ENCODE data around the gene FAM168A. TPM values are rescaled to one million over a fixed set of nuclear protein-coding genes. Genes with fewer than 3 reads are reported as not detected.

The FAM168A gene
- total and polyA plus RNA-seq, 9 of the 15 experiments (the other 6 are each of a cell fraction or from before 2014, with no cell fraction given): 0.44 to 7.2 (median 2.9) TPM

GRCh38 chr11:73384531-73384871 lies 213.4 kb downstream of the FAM168A start (continued):
- TF ChIP-seq HOMEZ (CRISPR knock-in tag; IDR thresholded peaks at IDR 0.05) (no peak), CBFB (CRISPR knock-in tag; IDR thresholded peaks at IDR 0.05) (no peak)

DNA sequence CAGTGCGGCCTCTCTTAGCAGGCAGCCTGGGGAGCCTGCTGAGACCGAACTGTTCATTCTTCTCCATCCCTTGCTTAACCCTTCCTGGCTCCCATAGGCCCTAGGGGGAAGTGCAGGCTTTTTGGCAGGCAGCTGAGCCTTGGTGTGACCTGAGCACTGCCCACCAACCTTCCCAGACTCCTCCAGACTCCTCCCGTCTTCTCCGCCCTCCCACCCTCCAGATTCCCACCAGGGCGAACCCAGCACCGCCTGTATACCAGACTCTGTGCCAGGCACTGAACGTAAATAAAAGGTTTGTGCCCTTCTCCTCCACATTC lies 213.8 kb downstream of the FAM168A start:
- intact Hi-C loops (cut with micrococcal nuclease) (no loop called here), in situ Hi-C loops (cut with MboI) (no loop called here)
- BruUV-seq (replicated peaks): no TSS peak
- DNase-seq (ENCODE audit: extremely low read depth in 1 of 4, low spot score in 3 of 4) (no peak), FAIRE-seq (no peak), ATAC-seq (no peak)
- Histone ChIP-seq H2AFZ (ENCODE audit: low read depth, low read length) (no peak overlapping the region), H3K9ac (ENCODE audit: insufficient read depth in 1 of 2, low read depth in 2 of 2, low read length in 2 of 2) (peak overlapping the region in 1 of 2 experiments; percentile 74; a peak in 2 of 4 replicates), H3K9me1 (ENCODE audit: control insufficient read depth, insufficient read depth, low read length) (peaks cover 26% of the 10 kb centered on the region), H3K27ac (ENCODE audit: extremely low read depth, low read depth, low read length) (no peak overlapping the region), H3K9me3 (replicated peaks; ENCODE audit: control insufficient read depth, insufficient read depth, low read depth, low read length) (no peaks in the 10 kb centered on the region), H3K79me2 (ENCODE audit: control insufficient read depth, insufficient read depth, low read length) (peaks cover 92% of the 10 kb centered on the region), H3K4me1 (replicated peaks in 1 of 2; ENCODE audit: control insufficient read depth in 2 of 2, insufficient read depth in 2 of 2, low read length in 2 of 2) (peaks cover 47 to 98% of the 10 kb centered on the region in 2 experiments), H3K4me2 (ENCODE audit: insufficient read depth, low read length) (no peak overlapping the region), H3K36me3 (ENCODE audit: control insufficient read depth, insufficient read depth, low read length) (peaks cover 32% of the 10 kb centered on the region; the same call in 2 of the 3 replicates), H4K20me1 (replicated peaks; ENCODE audit: control insufficient read depth, insufficient read depth, low read length) (peaks cover 61% of the 10 kb centered on the region), H3K4me3 (no peak overlapping the region), H3K27me3 (ENCODE audit: control insufficient read depth in 2 of 2, insufficient read depth in 2 of 2, low read length in 2 of 2) (no peaks in the 10 kb centered on the region)
- WGBS (ENCODE audit: insufficient coverage, low coverage, missing lambda C conversion rate): 98% methylated on average over 7 of the region's 7 CpGs
- ChIA-PET CTCF (ENCODE audit: low intra/inter-chr PET ratio) (no interaction called here), POLR2A (interaction anchor here (0.6 to 0.9 kb wide), 3 partner anchors 10 to 1511 kb away, joined by 3 to 4 read pairs (median 4); no protein-coding TSS in a partner anchor)
- TF ChIP-seq BCOR (IDR thresholded peaks at IDR 0.05) (0 out of 2 replicates have a peak, but pooled peaks have one; percentile 9), L3MBTL2 (IDR thresholded peaks at IDR 0.05) (no peak)
